Gastroesophageal sphincter (tissue), 3 donors: Measurements from ENCODE around the gene MRPS10.

Experiments used
- CTCF ChIP-seq, 4 experiments: fragments of 200-600 bp in 2 of 4; fragments of 450-650 bp in 2 of 4; sonication (generic) in 1 of 4; IDR thresholded peaks; one replicate each; pipeline ENCODE4 v1.5.1; 2017 to 2019; ENCODE audit warnings: antibody characterized with exemption in 4 of 4, mild to moderate bottlenecking in 2 of 4, moderate library complexity in 2 of 4
- POLR2A ChIP-seq, 2 donors: fragments of 450-650 bp; IDR thresholded peaks; one replicate each; pipeline ENCODE4 v1.6.1; 2017; ENCODE audit warnings: antibody characterized with exemption in 2 of 2, mild to moderate bottlenecking in 2 of 2, moderate library complexity in 1 of 2
- POLR2AphosphoS5 ChIP-seq: sonication (generic); formaldehyde crosslinking; IDR thresholded peaks from one replicate; pipeline ENCODE4 v1.6.1; 2017; ENCODE audit warnings: antibody characterized with exemption

- no peak for TF ChIP-seq CTCF (IDR thresholded peaks at IDR 0.05)
- TF ChIP-seq POLR2AphosphoS5: no peak
- no peak for TF ChIP-seq POLR2A (IDR thresholded peaks at IDR 0.05)
Observed at GRCh38 chr6:42212442-42212841, 5.2 kb downstream of the MRPS10 start.
